NCI-H128 (cell line): ENCODE results near the gene GJC2.

Experiments
- DNase-seq: peaks from one replicate; lab custom pipeline; 2025; ENCODE audit not compliant: unreplicated experiment; lab: John Stamatoyannopoulos, UW

GJC2 gene

GRCh38 chr1:228156515-228156881 lies 6.8 kb downstream of the GJC2 start:
- DNase-seq: no peak

- no peak for DNase-seq
These were observed 7.4 kb downstream of the GJC2 start for GRCh38 chr1:228156941-228157728.

- no peak for DNase-seq
These were observed 8.0 kb downstream of the GJC2 start for GRCh38 chr1:228157729-228158126.

- DNase-seq: no peak
These were observed 8.6 kb downstream of the GJC2 start for GRCh38 chr1:228158151-228159007.

GRCh38 chr1:228159008-228159665 lies 9.4 kb downstream of the GJC2 start:
- DNase-seq: no peak

GRCh38 chr1:228160201-228160761 lies 10.6 kb downstream of the GJC2 start:
- no peak for DNase-seq

- no peak for DNase-seq
These were observed 11.6 kb downstream of the GJC2 start for GRCh38 chr1:228161362-228161761.

GRCh38 chr1:228161866-228162265 lies 12.1 kb downstream of the GJC2 start:
- DNase-seq: no peak

GRCh38 chr1:228162286-228163006 lies 12.7 kb downstream of the GJC2 start:
- no peak for DNase-seq

- DNase-seq: no peak
These were observed 13.4 kb downstream of the GJC2 start for GRCh38 chr1:228163007-228163753.

- no peak for DNase-seq
These were observed 14.2 kb downstream of the GJC2 start for GRCh38 chr1:228163776-228164519.

GRCh38 chr1:228164561-228165371 lies 15.0 kb downstream of the GJC2 start:
- DNase-seq: no peak

GRCh38 chr1:228165372-228166169 lies 15.8 kb downstream of the GJC2 start, which contains the start of gene IBA57:
Gene IBA57 (plus strand): TSS chr1:228165804. CDS start chr1:228165817, 13 bp downstream.
- DNase-seq: peak; percentile 95

GRCh38 chr1:228166170-228166936 lies 16.6 kb downstream of the GJC2 start:
- DNase-seq: peak; percentile 25

- no peak for DNase-seq
These were observed 19.0 kb downstream of the GJC2 start for GRCh38 chr1:228168563-228169270.

- DNase-seq: no peak
These were observed 19.6 kb downstream of the GJC2 start for GRCh38 chr1:228169345-228169744.
